ENCODE data around the gene NPAS1. TPM values are rescaled to one million over a fixed set of nuclear protein-coding genes. Genes with fewer than 3 reads are reported as not detected.

The NPAS1 gene
- total RNA-seq, 2 experiments from 2014 or later = 3.4 to 8.4 TPM

DNA sequence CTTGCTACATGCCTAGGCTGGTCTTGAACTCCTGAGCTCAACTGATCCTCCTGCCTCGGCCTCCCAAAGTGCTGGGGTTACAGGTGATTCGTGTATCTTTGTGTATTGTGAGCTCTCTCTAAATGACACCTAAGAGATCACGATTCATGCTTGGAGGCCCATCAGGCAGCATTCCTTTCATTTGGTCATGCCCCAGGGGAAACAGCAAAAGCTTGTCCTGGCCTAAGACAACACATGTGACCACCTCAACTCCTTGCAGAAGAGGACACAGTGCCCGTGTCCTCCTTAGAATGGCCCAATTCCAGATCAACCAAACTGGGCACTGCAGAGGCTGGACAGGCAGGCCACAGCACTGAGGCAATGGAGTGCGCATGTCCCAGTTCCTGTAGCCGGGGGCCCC is 61.5 kb downstream of the NPAS1 start:
- no peaks in the 10 kb centered on the region for H3K79me2 ChIP-seq (ENCODE audit: insufficient read depth, low read depth, low read length)
- no peak for DNase-seq (ENCODE audit: low spot score)
- no TSS peak for BruUV-seq (replicated peaks)
- no peak overlapping the region for H3K4me2 ChIP-seq (ENCODE audit: low read length)
- no peak overlapping the region for H2AFZ ChIP-seq (ENCODE audit: low read length)
- no peak for TF ChIP-seq CTCF (conservative IDR thresholded peaks at IDR 0.05; ENCODE audit: low read length)
- TF ChIP-seq EZH2phosphoT487 (IDR thresholded peaks at IDR 0.05; ENCODE audit: borderline replicate concordance, low read depth, low read length) = no peak
- ChIA-PET CTCF (ENCODE audit: unreplicated experiment) (no interaction called here), POLR2A (no interaction called here)
- H3K9me3 ChIP-seq (ENCODE audit: low read length) = no peaks in the 10 kb centered on the region
- no peaks in the 10 kb centered on the region for H4K20me1 ChIP-seq (ENCODE audit: insufficient read depth, low read length)
- no peak overlapping the region for H3K27ac ChIP-seq (ENCODE audit: low read depth, low read length, poor library complexity, severe bottlenecking)
- H3K36me3 ChIP-seq (ENCODE audit: insufficient read depth, low read length) = peaks cover 98% of the 10 kb centered on the region
- no peaks in the 10 kb centered on the region for H3K9me2 ChIP-seq (ENCODE audit: insufficient read depth, low read length)
- no peak overlapping the region for H3K4me3 ChIP-seq (ENCODE audit: low read depth, low read length, poor library complexity, severe bottlenecking)
- intact Hi-C loops (cut with micrococcal nuclease; ENCODE audit: unreplicated experiment) = no loop called here
- H3K4me1 ChIP-seq (ENCODE audit: insufficient read depth, low read length, poor library complexity, severe bottlenecking) = no peaks in the 10 kb centered on the region

DNA sequence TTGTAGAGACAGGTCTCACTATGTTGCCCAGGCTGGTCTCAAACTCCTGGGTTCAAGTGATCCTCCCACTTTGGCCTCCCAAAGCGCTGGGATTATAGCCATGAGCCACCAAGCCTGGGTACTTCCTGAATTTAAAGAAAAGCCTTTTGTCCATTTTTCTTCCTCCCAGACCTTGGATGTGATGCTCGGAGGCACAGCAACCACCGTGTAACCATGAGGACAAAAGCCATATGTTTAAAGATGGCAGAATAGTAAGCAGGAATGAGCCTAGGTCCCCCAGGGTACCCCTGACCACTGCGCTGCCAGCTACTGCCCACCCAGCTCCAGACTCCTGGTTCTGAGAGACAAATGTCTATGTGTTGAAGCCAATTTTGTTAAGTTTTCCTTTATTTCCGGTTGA is 62.9 kb downstream of the NPAS1 start:
- POLR2A ChIA-PET = no interaction called here
- TF ChIP-seq EZH2phosphoT487 (IDR thresholded peaks at IDR 0.05; ENCODE audit: borderline replicate concordance, low read depth, low read length) = no peak
- no peak for TF ChIP-seq CTCF (conservative IDR thresholded peaks at IDR 0.05; ENCODE audit: low read length)
- no peak overlapping the region for H2AFZ ChIP-seq (ENCODE audit: low read length)
- intact Hi-C loops (cut with micrococcal nuclease; ENCODE audit: unreplicated experiment) = no loop called here
- H3K79me2 ChIP-seq (ENCODE audit: insufficient read depth, low read depth, low read length) = no peaks in the 10 kb centered on the region
- peaks cover 100% of the 10 kb centered on the region for H3K36me3 ChIP-seq (ENCODE audit: insufficient read depth, low read length)
- H3K9me3 ChIP-seq (ENCODE audit: low read length) = no peaks in the 10 kb centered on the region
- no peak overlapping the region for H3K27ac ChIP-seq (ENCODE audit: low read depth, low read length, poor library complexity, severe bottlenecking)
- H4K20me1 ChIP-seq (ENCODE audit: insufficient read depth, low read length) = no peaks in the 10 kb centered on the region
- no peak overlapping the region for H3K4me2 ChIP-seq (ENCODE audit: low read length)
- H3K9me2 ChIP-seq (ENCODE audit: insufficient read depth, low read length) = no peaks in the 10 kb centered on the region
- no peaks in the 10 kb centered on the region for H3K4me1 ChIP-seq (ENCODE audit: insufficient read depth, low read length, poor library complexity, severe bottlenecking)
- no peak for DNase-seq (ENCODE audit: low spot score)
- H3K4me3 ChIP-seq (ENCODE audit: low read depth, low read length, poor library complexity, severe bottlenecking) = no peak overlapping the region
- BruUV-seq (replicated peaks) = no TSS peak
- CTCF ChIA-PET (ENCODE audit: unreplicated experiment) = no interaction called here

DNA sequence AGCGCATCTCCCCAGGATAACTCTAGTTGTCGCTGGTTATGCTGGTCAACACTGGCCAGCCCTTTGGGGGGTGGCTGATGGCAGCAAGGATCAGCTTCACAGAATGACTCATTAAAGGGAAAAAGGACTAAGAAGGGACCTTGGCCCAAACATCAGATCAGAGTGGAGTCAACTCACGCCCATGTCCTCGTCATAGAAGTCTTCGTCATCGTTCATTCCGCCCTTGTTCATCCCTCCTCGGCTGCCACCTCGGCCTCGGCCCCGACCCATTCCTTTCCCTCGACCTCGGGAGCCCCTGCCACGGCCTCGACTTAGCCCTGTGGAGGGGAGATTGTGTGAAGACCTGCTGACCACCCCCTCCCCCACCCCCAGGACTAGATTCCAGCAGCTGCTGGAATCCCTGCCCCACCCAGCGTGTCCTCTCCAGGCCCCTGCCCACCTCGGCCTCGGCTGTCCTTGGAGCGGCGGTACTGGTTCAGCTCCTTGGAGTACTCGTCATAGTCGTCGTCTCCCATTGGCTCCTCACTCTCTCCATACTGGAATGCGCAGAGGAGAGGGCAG is 65.3 kb downstream of the NPAS1 start:
- H3K9me3 ChIP-seq (ENCODE audit: low read length) = no peaks in the 10 kb centered on the region
- H3K36me3 ChIP-seq (ENCODE audit: insufficient read depth, low read length) = peaks cover 100% of the 10 kb centered on the region
- CTCF ChIA-PET (ENCODE audit: unreplicated experiment) = no interaction called here
- no peaks in the 10 kb centered on the region for H4K20me1 ChIP-seq (ENCODE audit: insufficient read depth, low read length)
- no peaks in the 10 kb centered on the region for H3K4me1 ChIP-seq (ENCODE audit: insufficient read depth, low read length, poor library complexity, severe bottlenecking)
- no TSS peak for BruUV-seq (replicated peaks)
- POLR2A ChIA-PET = no interaction called here
- intact Hi-C loops (cut with micrococcal nuclease; ENCODE audit: unreplicated experiment) = no loop called here
- no peak overlapping the region for H3K4me2 ChIP-seq (ENCODE audit: low read length)
- no peaks in the 10 kb centered on the region for H3K9me2 ChIP-seq (ENCODE audit: insufficient read depth, low read length)
- no peaks in the 10 kb centered on the region for H3K79me2 ChIP-seq (ENCODE audit: insufficient read depth, low read depth, low read length)
- no peak overlapping the region for H3K4me3 ChIP-seq (ENCODE audit: low read depth, low read length, poor library complexity, severe bottlenecking)
- DNase-seq (ENCODE audit: low spot score) = no peak
- TF ChIP-seq EZH2phosphoT487 (IDR thresholded peaks at IDR 0.05; ENCODE audit: borderline replicate concordance, low read depth, low read length) (no peak), CTCF (conservative IDR thresholded peaks at IDR 0.05; ENCODE audit: low read length) (no peak)
- no peak overlapping the region for H3K27ac ChIP-seq (ENCODE audit: low read depth, low read length, poor library complexity, severe bottlenecking)
- no peak overlapping the region for H2AFZ ChIP-seq (ENCODE audit: low read length)

Measured in OCI-LY7 (cell line).